ENCODE results near the gene LMTK3. TPM values are rescaled to one million over a fixed set of nuclear protein-coding genes. Genes with fewer than 3 reads are reported as not detected.

The LMTK3 gene
- total and polyA plus RNA-seq, 9 of the 15 experiments (the other 6 are each of a cell fraction or from before 2014, with no cell fraction given): 0.35 to 12.3 (median 2.0) TPM; not detected in 2

DNA sequence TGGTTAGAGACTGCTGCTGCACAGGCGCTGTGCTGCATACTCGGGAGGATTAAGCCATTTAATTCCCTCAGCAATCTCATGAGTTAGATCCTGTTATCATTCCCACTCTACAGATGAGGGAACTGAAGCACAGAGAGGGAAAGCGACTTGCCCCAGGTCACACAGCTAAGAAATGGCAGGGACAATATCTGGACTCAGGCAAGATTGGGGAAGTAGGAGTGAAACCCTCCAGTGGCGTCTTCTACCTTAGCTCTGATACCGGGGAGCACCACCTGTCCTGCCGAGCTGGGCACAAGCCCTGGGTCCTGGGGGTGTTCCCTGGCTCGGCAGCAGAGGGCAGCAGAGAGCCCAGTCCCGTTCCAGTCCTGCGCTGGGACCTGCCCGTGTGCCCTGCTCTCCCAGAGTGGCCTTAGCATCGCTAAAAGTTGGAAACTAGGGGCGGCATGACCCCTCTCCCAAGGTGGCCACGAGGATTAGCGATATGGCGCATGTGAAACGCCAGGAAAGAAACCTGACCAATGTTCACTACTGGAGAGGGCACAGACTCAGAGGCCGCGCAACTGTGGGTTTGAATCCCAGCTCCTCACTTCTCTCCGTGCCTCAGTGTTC lies 21.9 kb downstream of the LMTK3 start (continued):
- TF ChIP-seq, protein P1, sequence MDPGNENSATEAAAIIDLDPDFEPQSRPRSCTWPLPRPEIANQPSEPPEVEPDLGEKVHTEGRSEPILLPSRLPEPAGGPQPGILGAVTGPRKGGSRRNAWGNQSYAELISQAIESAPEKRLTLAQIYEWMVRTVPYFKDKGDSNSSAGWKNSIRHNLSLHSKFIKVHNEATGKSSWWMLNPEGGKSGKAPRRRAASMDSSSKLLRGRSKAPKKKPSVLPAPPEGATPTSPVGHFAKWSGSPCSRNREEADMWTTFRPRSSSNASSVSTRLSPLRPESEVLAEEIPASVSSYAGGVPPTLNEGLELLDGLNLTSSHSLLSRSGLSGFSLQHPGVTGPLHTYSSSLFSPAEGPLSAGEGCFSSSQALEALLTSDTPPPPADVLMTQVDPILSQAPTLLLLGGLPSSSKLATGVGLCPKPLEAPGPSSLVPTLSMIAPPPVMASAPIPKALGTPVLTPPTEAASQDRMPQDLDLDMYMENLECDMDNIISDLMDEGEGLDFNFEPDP (CRISPR knock-in tag; IDR thresholded peaks at IDR 0.05): no peak
- TF ChIP-seq, protein P2, sequence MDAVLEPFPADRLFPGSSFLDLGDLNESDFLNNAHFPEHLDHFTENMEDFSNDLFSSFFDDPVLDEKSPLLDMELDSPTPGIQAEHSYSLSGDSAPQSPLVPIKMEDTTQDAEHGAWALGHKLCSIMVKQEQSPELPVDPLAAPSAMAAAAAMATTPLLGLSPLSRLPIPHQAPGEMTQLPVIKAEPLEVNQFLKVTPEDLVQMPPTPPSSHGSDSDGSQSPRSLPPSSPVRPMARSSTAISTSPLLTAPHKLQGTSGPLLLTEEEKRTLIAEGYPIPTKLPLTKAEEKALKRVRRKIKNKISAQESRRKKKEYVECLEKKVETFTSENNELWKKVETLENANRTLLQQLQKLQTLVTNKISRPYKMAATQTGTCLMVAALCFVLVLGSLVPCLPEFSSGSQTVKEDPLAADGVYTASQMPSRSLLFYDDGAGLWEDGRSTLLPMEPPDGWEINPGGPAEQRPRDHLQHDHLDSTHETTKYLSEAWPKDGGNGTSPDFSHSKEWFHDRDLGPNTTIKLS (IDR thresholded peaks at IDR 0.05; ENCODE audit: borderline replicate concordance, low read depth): no peak
- TF ChIP-seq SMARCA5 (IDR thresholded peaks at IDR 0.05) (peak; percentile 79), CBFA2T2 (conservative IDR thresholded peaks at IDR 0.05) (no peak), SIN3A (IDR thresholded peaks at IDR 0.05; ENCODE audit: borderline replicate concordance in 2 of 2, control insufficient read depth in 1 of 2, low read depth in 2 of 2, low read length in 2 of 2) (no peak), RUNX1 (IDR thresholded peaks at IDR 0.05; ENCODE audit: low read depth) (no peak), KDM5B (IDR thresholded peaks at IDR 0.05; ENCODE audit: insufficient replicate concordance, low read depth, low read length) (no peak), CEBPB (tag; IDR thresholded peaks at IDR 0.05) (no peak), MCM2 (IDR thresholded peaks at IDR 0.05; ENCODE audit: low read depth) (no peak), NCOA6 (IDR thresholded peaks at IDR 0.05) (no peak), MECOM (CRISPR knock-in tag; IDR thresholded peaks at IDR 0.05) (no peak), KLF6 (CRISPR knock-in tag; IDR thresholded peaks at IDR 0.05; ENCODE audit: borderline replicate concordance) (no peak), ZNF184 (CRISPR knock-in tag; IDR thresholded peaks at IDR 0.05) (no peak), ASH1L (IDR thresholded peaks at IDR 0.05; ENCODE audit: borderline replicate concordance, low read depth, partially characterized antibody) (no peak)
- TF ChIP-seq, protein P3, sequence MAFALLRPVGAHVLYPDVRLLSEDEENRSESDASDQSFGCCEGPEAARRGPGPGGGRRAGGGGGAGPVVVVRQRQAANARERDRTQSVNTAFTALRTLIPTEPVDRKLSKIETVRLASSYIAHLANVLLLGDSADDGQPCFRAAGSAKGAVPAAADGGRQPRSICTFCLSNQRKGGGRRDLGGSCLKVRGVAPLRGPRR (CRISPR knock-in tag; IDR thresholded peaks at IDR 0.05): no peak
- TF ChIP-seq, protein P4, sequence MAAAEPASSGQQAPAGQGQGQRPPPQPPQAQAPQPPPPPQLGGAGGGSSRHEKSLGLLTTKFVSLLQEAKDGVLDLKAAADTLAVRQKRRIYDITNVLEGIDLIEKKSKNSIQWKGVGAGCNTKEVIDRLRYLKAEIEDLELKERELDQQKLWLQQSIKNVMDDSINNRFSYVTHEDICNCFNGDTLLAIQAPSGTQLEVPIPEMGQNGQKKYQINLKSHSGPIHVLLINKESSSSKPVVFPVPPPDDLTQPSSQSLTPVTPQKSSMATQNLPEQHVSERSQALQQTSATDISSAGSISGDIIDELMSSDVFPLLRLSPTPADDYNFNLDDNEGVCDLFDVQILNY (CRISPR knock-in tag; IDR thresholded peaks at IDR 0.05): 0 out of 2 replicates have a peak, but pooled peaks have one; percentile 77
- TF ChIP-seq, protein P5, sequence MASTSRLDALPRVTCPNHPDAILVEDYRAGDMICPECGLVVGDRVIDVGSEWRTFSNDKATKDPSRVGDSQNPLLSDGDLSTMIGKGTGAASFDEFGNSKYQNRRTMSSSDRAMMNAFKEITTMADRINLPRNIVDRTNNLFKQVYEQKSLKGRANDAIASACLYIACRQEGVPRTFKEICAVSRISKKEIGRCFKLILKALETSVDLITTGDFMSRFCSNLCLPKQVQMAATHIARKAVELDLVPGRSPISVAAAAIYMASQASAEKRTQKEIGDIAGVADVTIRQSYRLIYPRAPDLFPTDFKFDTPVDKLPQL (IDR thresholded peaks at IDR 0.05; ENCODE audit: extremely low read depth, insufficient read length): no peak
- TF ChIP-seq, protein P6, sequence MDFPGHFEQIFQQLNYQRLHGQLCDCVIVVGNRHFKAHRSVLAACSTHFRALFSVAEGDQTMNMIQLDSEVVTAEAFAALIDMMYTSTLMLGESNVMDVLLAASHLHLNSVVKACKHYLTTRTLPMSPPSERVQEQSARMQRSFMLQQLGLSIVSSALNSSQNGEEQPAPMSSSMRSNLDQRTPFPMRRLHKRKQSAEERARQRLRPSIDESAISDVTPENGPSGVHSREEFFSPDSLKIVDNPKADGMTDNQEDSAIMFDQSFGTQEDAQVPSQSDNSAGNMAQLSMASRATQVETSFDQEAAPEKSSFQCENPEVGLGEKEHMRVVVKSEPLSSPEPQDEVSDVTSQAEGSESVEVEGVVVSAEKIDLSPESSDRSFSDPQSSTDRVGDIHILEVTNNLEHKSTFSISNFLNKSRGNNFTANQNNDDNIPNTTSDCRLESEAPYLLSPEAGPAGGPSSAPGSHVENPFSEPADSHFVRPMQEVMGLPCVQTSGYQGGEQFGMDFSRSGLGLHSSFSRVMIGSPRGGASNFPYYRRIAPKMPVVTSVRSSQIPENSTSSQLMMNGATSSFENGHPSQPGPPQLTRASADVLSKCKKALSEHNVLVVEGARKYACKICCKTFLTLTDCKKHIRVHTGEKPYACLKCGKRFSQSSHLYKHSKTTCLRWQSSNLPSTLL (IDR thresholded peaks at IDR 0.05): no peak
- TF ChIP-seq, protein P7, sequence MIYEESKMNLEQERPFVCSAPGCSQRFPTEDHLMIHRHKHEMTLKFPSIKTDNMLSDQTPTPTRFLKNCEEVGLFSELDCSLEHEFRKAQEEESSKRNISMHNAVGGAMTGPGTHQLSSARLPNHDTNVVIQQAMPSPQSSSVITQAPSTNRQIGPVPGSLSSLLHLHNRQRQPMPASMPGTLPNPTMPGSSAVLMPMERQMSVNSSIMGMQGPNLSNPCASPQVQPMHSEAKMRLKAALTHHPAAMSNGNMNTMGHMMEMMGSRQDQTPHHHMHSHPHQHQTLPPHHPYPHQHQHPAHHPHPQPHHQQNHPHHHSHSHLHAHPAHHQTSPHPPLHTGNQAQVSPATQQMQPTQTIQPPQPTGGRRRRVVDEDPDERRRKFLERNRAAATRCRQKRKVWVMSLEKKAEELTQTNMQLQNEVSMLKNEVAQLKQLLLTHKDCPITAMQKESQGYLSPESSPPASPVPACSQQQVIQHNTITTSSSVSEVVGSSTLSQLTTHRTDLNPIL (CRISPR knock-in tag; IDR thresholded peaks at IDR 0.05): no peak
